H9 (cell line): ENCODE results near the gene KCNMB4. TPM values are rescaled to one million over a fixed set of nuclear protein-coding genes. Genes with fewer than 3 reads are reported as not detected.

Source experiments
- DNase-seq: peaks from one replicate; pipeline ENCODE4 v3.0.0-alpha.2; 2017
- H2AFZ ChIP-seq: one replicate; pipeline ENCODE4 v1.6.1; 2013; ENCODE audit warnings: mild to moderate bottlenecking, low read length, control low read depth, moderate library complexity
- H2AK5ac ChIP-seq: 2 replicates; pipeline ENCODE4 v1.6.1; 2013; ENCODE audit warnings: low read length, control low read depth, mixed read lengths; ENCODE audit not compliant: insufficient read length
- H2BK120ac ChIP-seq: one replicate; pipeline ENCODE4 v1.6.1; 2013; ENCODE audit warnings: low read depth, mild to moderate bottlenecking, low read length, control low read depth, inconsistent platforms; ENCODE audit not compliant: poor library complexity, severe bottlenecking
- H2BK12ac ChIP-seq: 2 replicates; pipeline ENCODE4 v1.6.1; 2013; ENCODE audit warnings: low read length, control low read depth, mixed read lengths, low read depth; ENCODE audit not compliant: insufficient read length
- H2BK15ac ChIP-seq: 2 replicates; pipeline ENCODE4 v1.6.1; 2013; ENCODE audit warnings: low read depth, low read length, control low read depth
- H2BK20ac ChIP-seq: one replicate; pipeline ENCODE4 v1.6.1; 2013; ENCODE audit warnings: low read depth, mild to moderate bottlenecking, low read length, control low read depth, inconsistent platforms; ENCODE audit not compliant: poor library complexity, severe bottlenecking
- H2BK5ac ChIP-seq: 2 replicates; pipeline ENCODE4 v1.6.1; 2013; ENCODE audit warnings: low read length, control low read depth, mixed read lengths; ENCODE audit not compliant: insufficient read length
- H3K14ac ChIP-seq: 2 replicates; pipeline ENCODE4 v1.6.1; 2013; ENCODE audit warnings: low read length, control low read depth; ENCODE audit not compliant: insufficient read depth
- H3K18ac ChIP-seq: 2 replicates; pipeline ENCODE4 v1.6.1; 2013; ENCODE audit warnings: low read depth, mild to moderate bottlenecking, mixed read lengths, low read length, control low read depth; ENCODE audit not compliant: insufficient read length
- H3K23ac ChIP-seq: 2 replicates; pipeline ENCODE4 v1.6.1; 2013; ENCODE audit warnings: low read length, control low read depth, mixed read lengths, low read depth; ENCODE audit not compliant: insufficient read length
- H3K23me2 ChIP-seq: 2 replicates; pipeline ENCODE4 v1.6.1; 2013; ENCODE audit warnings: low read depth, mild to moderate bottlenecking, mixed read lengths, low read length, control low read depth; ENCODE audit not compliant: insufficient read length, poor library complexity, severe bottlenecking
- H3K27ac ChIP-seq: 2 replicates; pipeline ENCODE4 v1.5.1; 2013; ENCODE audit warnings: low read length, control low read depth, mixed read lengths, low read depth; ENCODE audit not compliant: insufficient read length
- H3K27me3 ChIP-seq: 2 replicates; pipeline ENCODE4 v1.6.1; 2013; ENCODE audit warnings: low read length, control low read depth, inconsistent platforms; ENCODE audit not compliant: insufficient read depth
- H3K4ac ChIP-seq: 2 replicates; pipeline ENCODE4 v1.6.1; 2013; ENCODE audit warnings: low read depth, mild to moderate bottlenecking, control low read depth, inconsistent platforms, low read length, moderate library complexity
- H3K4me1 ChIP-seq: 2 replicates; pipeline ENCODE4 v1.6.1; 2013; ENCODE audit warnings: low read length, control low read depth, inconsistent platforms; ENCODE audit not compliant: insufficient read depth
- H3K4me2 ChIP-seq: 2 replicates; pipeline ENCODE4 v1.6.1; 2013; ENCODE audit warnings: low read length, control low read depth, mixed read lengths; ENCODE audit not compliant: insufficient read length, insufficient read depth
- H3K56ac ChIP-seq: 2 replicates; pipeline ENCODE4 v1.6.1; 2013; ENCODE audit warnings: low read depth, mild to moderate bottlenecking, mixed read lengths, low read length, control low read depth; ENCODE audit not compliant: insufficient read length
- H3K79me1 ChIP-seq: 2 replicates; pipeline ENCODE4 v1.6.1; 2013; ENCODE audit warnings: low read depth, mild to moderate bottlenecking, moderate library complexity, low read length, control low read depth, inconsistent platforms; ENCODE audit not compliant: insufficient read depth, poor library complexity, severe bottlenecking
- H3K79me2 ChIP-seq: 2 replicates; pipeline ENCODE4 v1.6.1; 2013; ENCODE audit warnings: low read length, control low read depth, inconsistent platforms; ENCODE audit not compliant: insufficient read depth
- H3K9ac ChIP-seq: 2 replicates; pipeline ENCODE4 v1.6.1; 2013; ENCODE audit warnings: low read length, control low read depth, mixed read lengths; ENCODE audit not compliant: insufficient read length; ENCODE audit errors: extremely low read depth
- H3K9me3 ChIP-seq: one replicate; pipeline ENCODE4 v1.6.1; 2013; ENCODE audit warnings: low read depth, low read length, inconsistent platforms; ENCODE audit not compliant: control insufficient read depth
- H3T11ph ChIP-seq: one replicate; pipeline ENCODE4 v1.6.1; 2013; ENCODE audit warnings: mild to moderate bottlenecking, low read length, control low read depth, inconsistent platforms
- H4K20me1 ChIP-seq: one replicate; pipeline ENCODE4 v1.6.1; 2013; ENCODE audit not compliant: control insufficient read depth, insufficient read length, insufficient read depth
- H4K5ac ChIP-seq: 2 replicates; pipeline ENCODE4 v1.6.1; 2013; ENCODE audit warnings: low read depth, mild to moderate bottlenecking, mixed read lengths, low read length, control low read depth; ENCODE audit not compliant: insufficient read length
- H4K8ac ChIP-seq: replicated peaks from 2 replicates; pipeline ENCODE4 v1.6.1; 2013; ENCODE audit warnings: low read length, control low read depth, mixed read lengths, low read depth; ENCODE audit not compliant: insufficient read length
- H4K91ac ChIP-seq: 2 replicates; pipeline ENCODE4 v1.6.1; 2013; ENCODE audit warnings: low read depth, mild to moderate bottlenecking, moderate library complexity, mixed read lengths, low read length, control low read depth; ENCODE audit not compliant: insufficient read length
- H3K27ac Mint-ChIP-seq, 3 experiments: 2 replicates in 2 of 3; 3 replicates in 1 of 3; pipeline ENCODE4 v1.8.0; 2020 to 2021; ENCODE audit warnings: mixed read lengths in 3 of 3, mild to moderate bottlenecking in 1 of 3, moderate library complexity in 1 of 3
- H3K27me3 Mint-ChIP-seq: 2 replicates; pipeline ENCODE4 v1.8.0; 2021; ENCODE audit warnings: low read depth, mild to moderate bottlenecking, moderate library complexity, mixed read lengths
- H3K36me3 Mint-ChIP-seq, 3 experiments: 2 replicates in 2 of 3; 3 replicates in 1 of 3; pipeline ENCODE4 v1.8.0; 2020 to 2021; ENCODE audit warnings: low read depth in 3 of 3, mixed read lengths in 3 of 3; ENCODE audit not compliant: insufficient read depth in 1 of 3
- H3K4me1 Mint-ChIP-seq, 2 experiments: 2 replicates each; pipeline ENCODE4 v1.8.0; 2020; ENCODE audit warnings: mixed read lengths in 2 of 2
- H3K4me3 Mint-ChIP-seq, 2 experiments: 2 replicates in 1 of 2; 3 replicates in 1 of 2; pipeline ENCODE4 v1.8.0; 2020 to 2021; ENCODE audit warnings: mild to moderate bottlenecking in 2 of 2, mixed read lengths in 2 of 2, moderate library complexity in 1 of 2
- H3K9me3 Mint-ChIP-seq, 2 experiments: 2 replicates in 1 of 2; 3 replicates in 1 of 2; pipeline ENCODE4 v1.8.0; 2020; ENCODE audit warnings: mild to moderate bottlenecking in 2 of 2, mixed read lengths in 2 of 2, moderate library complexity in 1 of 2
- WGBS: extraction: QIAGEN DNeasy Blood & Tissue Kit; methylation state at CpG from one replicate; pipeline ENCODE4 v1.1.7; 2013; ENCODE audit warnings: missing lambda C conversion rate, low lambda C conversion rate, mixed read lengths; ENCODE audit not compliant: insufficient read length; ENCODE audit errors: extremely low coverage; 5-methylcytosine and 5-hydroxymethylcytosine counted together
- total RNA-seq: library from RNA; stranded (reverse); gene quantifications from 2 replicates; pipeline ENCODE4 v1.2.1, GENCODE V29; 2021
- TF ChIP-seq, protein P1 (sequence below): fragments of 200-600 bp; sonication (generic); conservative IDR thresholded peaks from 3 replicates; pipeline ENCODE4 v1.8.0; 2021; ENCODE audit warnings: antibody characterized with exemption, mild to moderate bottlenecking

The KCNMB4 gene
- total RNA-seq, 1 experiment from 2014 or later = 16.2 TPM

- no peaks in the 10 kb centered on the region for H3K27me3 Mint-ChIP-seq
- H4K20me1 ChIP-seq = no peaks in the 10 kb centered on the region
- WGBS = no CpG with 5 or more reads among the region's 2 CpGs
Observed at GRCh38 chr12:70321191-70321590, 44.9 kb upstream of the KCNMB4 start.

More at GRCh38 chr12:70321191-70321590, 44.9 kb upstream of the KCNMB4 start:
- Histone ChIP-seq H2AFZ (no peak overlapping the region), H4K8ac (no peak overlapping the region), H3K27me3 (no peaks in the 10 kb centered on the region), H2BK15ac (no peak overlapping the region), H3K23ac (no peak overlapping the region), H2BK20ac (no peak overlapping the region), H2BK12ac (no peak overlapping the region), H3K14ac (no peak overlapping the region), H3K79me1 (no peaks in the 10 kb centered on the region), H3K27ac (no peak overlapping the region), H2BK120ac (no peak overlapping the region), H2BK5ac (no peak overlapping the region), H3K79me2 (peaks cover 1% of the 10 kb centered on the region; the same call in 1 of the 2 replicates), H3K4ac (no peak overlapping the region), H4K5ac (no peak overlapping the region), H4K91ac (no peak overlapping the region), H3K9me3 (no peaks in the 10 kb centered on the region), H3K4me2 (no peak overlapping the region), H2AK5ac (no peak overlapping the region), H3K18ac (no peak overlapping the region), H3K4me1 (no peaks in the 10 kb centered on the region), H3K56ac (no peak overlapping the region), H3K23me2 (no peaks in the 10 kb centered on the region), H3K9ac (no peak overlapping the region), H3T11ph (no peak overlapping the region)
- Mint-ChIP-seq H3K36me3 (peaks cover 0 to 5% (median 5%) of the 10 kb centered on the region in 3 experiments; a peak in 2 of 7 replicates), H3K4me1 (no peaks in the 10 kb centered on the region), H3K27ac (no peak overlapping the region), H3K4me3 (no peak overlapping the region), H3K9me3 (no peaks in the 10 kb centered on the region)
- TF ChIP-seq, protein P1, sequence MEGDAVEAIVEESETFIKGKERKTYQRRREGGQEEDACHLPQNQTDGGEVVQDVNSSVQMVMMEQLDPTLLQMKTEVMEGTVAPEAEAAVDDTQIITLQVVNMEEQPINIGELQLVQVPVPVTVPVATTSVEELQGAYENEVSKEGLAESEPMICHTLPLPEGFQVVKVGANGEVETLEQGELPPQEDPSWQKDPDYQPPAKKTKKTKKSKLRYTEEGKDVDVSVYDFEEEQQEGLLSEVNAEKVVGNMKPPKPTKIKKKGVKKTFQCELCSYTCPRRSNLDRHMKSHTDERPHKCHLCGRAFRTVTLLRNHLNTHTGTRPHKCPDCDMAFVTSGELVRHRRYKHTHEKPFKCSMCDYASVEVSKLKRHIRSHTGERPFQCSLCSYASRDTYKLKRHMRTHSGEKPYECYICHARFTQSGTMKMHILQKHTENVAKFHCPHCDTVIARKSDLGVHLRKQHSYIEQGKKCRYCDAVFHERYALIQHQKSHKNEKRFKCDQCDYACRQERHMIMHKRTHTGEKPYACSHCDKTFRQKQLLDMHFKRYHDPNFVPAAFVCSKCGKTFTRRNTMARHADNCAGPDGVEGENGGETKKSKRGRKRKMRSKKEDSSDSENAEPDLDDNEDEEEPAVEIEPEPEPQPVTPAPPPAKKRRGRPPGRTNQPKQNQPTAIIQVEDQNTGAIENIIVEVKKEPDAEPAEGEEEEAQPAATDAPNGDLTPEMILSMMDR = no peak
- no peak for DNase-seq
